HepG2 (cell line): ENCODE measurements around the gene MLLT11. TPM values are rescaled to one million over a fixed set of nuclear protein-coding genes. Genes with fewer than 3 reads are reported as not detected.

Experiments used
- ELK4 ChIP-seq: sonication (generic); formaldehyde crosslinking; IDR thresholded peaks from 2 replicates; pipeline ENCODE4 v1.9.0; 2021; ENCODE audit warnings: missing genetic modification reagents, borderline replicate concordance
- IRF9 ChIP-seq: sonication (generic); formaldehyde crosslinking; IDR thresholded peaks from 2 replicates; pipeline ENCODE4 v1.8.0; 2022; ENCODE audit warnings: missing genetic modification reagents, mild to moderate bottlenecking, borderline replicate concordance
- JARID2 ChIP-seq: sonication (generic); formaldehyde crosslinking; IDR thresholded peaks from 2 replicates; pipeline ENCODE4 v1.8.1; 2023; ENCODE audit warnings: missing genetic modification reagents, inconsistent platforms; ENCODE audit not compliant: insufficient replicate concordance
- KAT2B ChIP-seq: fragments of 150-350 bp; IDR thresholded peaks from 2 replicates; pipeline ENCODE4 v1.6.1; 2014; ENCODE audit warnings: low read depth, low read length, borderline replicate concordance
- LBX2 ChIP-seq: sonication (generic); formaldehyde crosslinking; IDR thresholded peaks from 2 replicates; pipeline ENCODE4 v1.5.0; 2020; ENCODE audit warnings: missing genetic modification reagents, mild to moderate bottlenecking, borderline replicate concordance
- MAF1 ChIP-seq: sonication (generic); formaldehyde crosslinking; IDR thresholded peaks from 2 replicates; pipeline ENCODE4 v1.5.0; 2020; ENCODE audit warnings: missing genetic modification reagents, borderline replicate concordance
- MBD4 ChIP-seq: IDR thresholded peaks from 2 replicates; pipeline ENCODE4 v1.6.1; 2012; ENCODE audit warnings: low read length, inconsistent platforms, borderline replicate concordance
- MIER3 ChIP-seq: IDR thresholded peaks from 2 replicates; pipeline ENCODE4 v1.6.1; 2016; ENCODE audit warnings: missing compliant biosample characterization, borderline replicate concordance
- NFRKB ChIP-seq: fragments of 450-650 bp; IDR thresholded peaks from 2 replicates; pipeline ENCODE4 v1.6.1; 2017
- SP1 ChIP-seq, 2 experiments: fragments of 450-650 bp in 1 of 2; sonication (generic) in 1 of 2; formaldehyde crosslinking in 1 of 2; IDR thresholded peaks; 2 replicates each; pipeline versions ENCODE4 v1.4.0 to v1.6.1; 2016 to 2020; ENCODE audit warnings: missing genetic modification reagents in 1 of 2
- TAF1 ChIP-seq: sonication (generic); formaldehyde crosslinking; IDR thresholded peaks from 2 replicates; pipeline ENCODE4 v1.4.0; 2020; ENCODE audit warnings: missing genetic modification reagents
- TARDBP ChIP-seq: sonication (generic); formaldehyde crosslinking; IDR thresholded peaks from 2 replicates; pipeline ENCODE4 v1.8.0; 2022; ENCODE audit warnings: mild to moderate bottlenecking, missing genetic modification reagents
- XRCC5 ChIP-seq: fragments of 200-400 bp; formaldehyde crosslinking; optimal IDR thresholded peaks from 2 replicates; pipeline ENCODE3; 2017; ENCODE audit warnings: mild to moderate bottlenecking, low read length
- ZBTB14 ChIP-seq: sonication (generic); formaldehyde crosslinking; IDR thresholded peaks from 2 replicates; pipeline ENCODE4 v1.4.0; 2020; ENCODE audit warnings: missing genetic modification reagents
- ZNF318 ChIP-seq: sonication (generic); formaldehyde crosslinking; IDR thresholded peaks from 2 replicates; pipeline ENCODE4 v1.4.0; 2020; ENCODE audit warnings: mild to moderate bottlenecking, missing genetic modification reagents
- polyA plus RNA-seq, 8 experiments: library from polyadenylated mRNA; depleted of rRNA in 3 of 8; stranded (reverse) in 7 of 8; unstranded in 1 of 8; fragments of >200 nt; fragmentation: Illumina TruSeq in 4 of 8; extraction: Trizol in 4 of 8; gene quantifications; 2 replicates each; pipeline versions ENCODE4 v1.2.1 to v1.2.3, GENCODE V29; 2011 to 2016; ENCODE audit warnings: low read depth in 4 of 8, missing spikeins in 1 of 8, mixed read lengths in 1 of 8; ENCODE audit not compliant: insufficient read depth in 1 of 8
- total RNA-seq, 5 experiments: library from RNA; depleted of rRNA; stranded (reverse); fragments of >200 nt; fragmentation: Illumina TruSeq; extraction: Trizol; gene quantifications; 2 replicates each; pipeline ENCODE4 v1.2.3, GENCODE V29; 2016; ENCODE audit warnings: low read depth in 1 of 5

Gene MLLT11
- total and polyA plus RNA-seq, 2 of the 13 experiments (the other 11 are each of a cell fraction or from before 2014, with no cell fraction given): 0.21 to 0.22 TPM

GRCh38 chr1:151047925-151048644, 12.1 kb upstream of the MLLT11 start (continued):
- TF ChIP-seq ZNF318 (CRISPR knock-in tag) (no peak), XRCC5 (peak; percentile 42), KAT2B (no peak), LBX2 (CRISPR knock-in tag) (no peak), TARDBP (CRISPR knock-in tag) (peak; percentile 18; the same call in 1 of the 2 replicates), MIER3 (CRISPR knock-in tag) (no peak), ZBTB14 (CRISPR knock-in tag) (no peak; the same call in 1 of the 2 replicates), NFRKB (no peak), ELK4 (CRISPR knock-in tag) (no peak), TAF1 (CRISPR knock-in tag) (peak; percentile 60), MBD4 (no peak), SP1 (IDR thresholded peaks at IDR 0.05) (no peak), SP1 (CRISPR knock-in tag; IDR thresholded peaks at IDR 0.05) (no peak), JARID2 (CRISPR knock-in tag) (peak; percentile 53), MAF1 (CRISPR knock-in tag) (no peak; the same call in 1 of the 2 replicates), IRF9 (0 out of 2 replicates have a peak, but pooled peaks have one; percentile 9)
